Measurements from ENCODE around the gene SPEF1. TPM values are rescaled to one million over a fixed set of nuclear protein-coding genes. Genes with fewer than 3 reads are reported as not detected.

SPEF1 gene, protein sequence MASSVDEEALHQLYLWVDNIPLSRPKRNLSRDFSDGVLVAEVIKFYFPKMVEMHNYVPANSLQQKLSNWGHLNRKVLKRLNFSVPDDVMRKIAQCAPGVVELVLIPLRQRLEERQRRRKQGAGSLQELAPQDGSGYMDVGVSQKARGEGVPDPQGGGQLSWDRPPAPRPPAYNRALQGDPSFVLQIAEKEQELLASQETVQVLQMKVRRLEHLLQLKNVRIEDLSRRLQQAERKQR
- total RNA-seq, result not detected in 2 replicates

GRCh38 chr20:3781153-3781910, at the start of gene SPEF1:
Gene SPEF1 (minus strand): TSS chr20:3781448. CDS start chr20:3781287, 161 bp downstream.

GRCh38 chr20:3820048-3820900, 39.0 kb upstream of the SPEF1 start, which contains the start of gene AP5S1:
Gene AP5S1 (plus strand): TSS chr20:3820547. CDS start chr20:3822118, 1,571 bp downstream.

GRCh38 chr20:3795511-3796468, 14.5 kb upstream of the SPEF1 start, which contains the start of gene CDC25B:
Gene CDC25B (plus strand): TSS chr20:3796310. CDS start chr20:3796532, 222 bp downstream.

GRCh38 chr20:3786665-3787323, 5.5 kb upstream of the SPEF1 start, which contains the start of gene CENPB:
Gene CENPB (minus strand): TSS chr20:3786740. CDS start chr20:3786483, 257 bp downstream.

GRCh38 chr20:3767427-3768341, 13.6 kb downstream of the SPEF1 start, which contains the start of gene ADISSP:
Gene ADISSP (minus strand): TSS chr20:3767753. CDS start chr20:3760100, 7,653 bp downstream.

GRCh38 chr20:3732327-3733118, 48.7 kb downstream of the SPEF1 start, which contains the start of gene HSPA12B:
Gene HSPA12B (plus strand): TSS chr20:3732685. CDS start chr20:3738675, 5,990 bp downstream.

Other genes starting within 250 kb of the SPEF1 start
- gene GFRA4, start 118.0 kb downstream of the SPEF1 start, total RNA-seq, result not detected in 2 replicates
- gene ADAM33, start 99.4 kb downstream of the SPEF1 start, total RNA-seq, result not detected in 2 replicates
- gene SIGLEC1, start 68.8 kb downstream of the SPEF1 start, total RNA-seq, result not detected in 2 replicates
- gene HSPA12B, start 48.8 kb downstream of the SPEF1 start, total RNA-seq, result 49.3 and 50.2 TPM in 2 replicates
- gene ADISSP, start 13.7 kb downstream of the SPEF1 start, total RNA-seq, result 56.4 and 56.9 TPM in 2 replicates
- 97.8 and 101 TPM in 2 replicates for gene CENPB, start 5.3 kb upstream of the SPEF1 start, total RNA-seq
- gene CDC25B, start 14.9 kb upstream of the SPEF1 start, total RNA-seq, result 59.7 and 65.4 TPM in 2 replicates
- 23.5 and 26.3 TPM in 2 replicates for gene AP5S1, start 39.1 kb upstream of the SPEF1 start, total RNA-seq
- 23.9 and 28.4 TPM in 2 replicates for gene MAVS, start 65.4 kb upstream of the SPEF1 start, total RNA-seq
- gene PANK2, start 107.9 kb upstream of the SPEF1 start, total RNA-seq, result 40.6 and 49.6 TPM in 2 replicates
- gene RNF24, start 234.1 kb upstream of the SPEF1 start, total RNA-seq, result 5.4 and 10.1 TPM in 2 replicates